ENCODE data around the gene SYF2.
A peak's percentile ranks its signal among the peaks of the same experiment; 100 is the strongest.

SYF2 gene

DNA sequence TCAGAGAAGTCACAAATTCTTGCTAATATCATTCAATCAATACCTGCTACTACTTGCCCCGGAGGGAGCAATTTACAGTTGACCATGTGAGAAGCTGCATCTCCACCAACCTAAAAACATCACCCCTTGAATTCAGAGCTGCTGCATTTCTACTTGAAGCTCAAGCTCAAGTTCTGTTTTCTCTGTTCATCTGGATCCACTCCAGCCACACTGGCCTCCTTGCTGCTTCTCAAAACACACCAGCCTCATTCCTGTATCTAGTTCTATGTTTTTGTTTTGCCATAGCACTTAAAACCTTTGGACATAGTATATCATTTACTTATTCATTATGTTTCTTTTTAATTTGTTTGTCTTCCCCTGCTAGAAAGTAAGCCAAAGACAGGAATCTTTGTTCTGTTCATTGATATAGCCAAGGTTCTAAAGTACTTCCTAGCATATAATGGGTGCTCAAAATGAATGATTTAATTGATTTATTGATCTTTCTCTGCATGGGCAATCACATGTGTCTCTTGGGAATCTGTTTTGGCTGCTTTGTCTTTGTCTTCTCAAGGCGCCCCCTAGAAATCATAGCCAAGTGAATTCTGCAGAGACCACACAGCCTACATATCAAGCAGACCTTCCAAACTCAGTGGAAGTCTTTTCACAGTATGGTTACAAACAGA is 23.6 kb downstream of the SYF2 start:
- in situ Hi-C loops (cut with MboI; ENCODE audit: low sequenced_read_pairs): loop anchor here (10.0 to 25.0 kb wide), 3 partner anchors 274 to 521 kb away; partner anchors contain the start of gene RUNX3
- DNase-seq (ENCODE audit: low spot score in 2 of 2): no peak
- Histone ChIP-seq H3K36me3 (replicated peaks) (no peaks in the 10 kb centered on the region), H3K9me3 (no peaks in the 10 kb centered on the region), H3K27me3 (ENCODE audit: low read depth) (no peaks in the 10 kb centered on the region), H3K4me3 (no peak overlapping the region), H3K4me1 (no peaks in the 10 kb centered on the region)

- no peak for DNase-seq (ENCODE audit: low spot score in 2 of 2)
- no peaks in the 10 kb centered on the region for H3K36me3 ChIP-seq (replicated peaks)
- H3K4me1 ChIP-seq: no peaks in the 10 kb centered on the region
- no peaks in the 10 kb centered on the region for H3K9me3 ChIP-seq
- H3K4me3 ChIP-seq: no peak overlapping the region
- in situ Hi-C loops (cut with MboI; ENCODE audit: low sequenced_read_pairs): loop anchor here (10.0 to 25.0 kb wide), 3 partner anchors 273 to 521 kb away; partner anchors contain the start of gene RUNX3
- no peaks in the 10 kb centered on the region for H3K27me3 ChIP-seq (ENCODE audit: low read depth)
Measured at GRCh38 chr1:25208092-25208491, 24.2 kb downstream of the SYF2 start.

GRCh38 chr1:25206201-25206600 is 26.1 kb downstream of the SYF2 start:
- no peaks in the 10 kb centered on the region for H3K9me3 ChIP-seq
- H3K36me3 ChIP-seq (replicated peaks): no peaks in the 10 kb centered on the region
- in situ Hi-C loops (cut with MboI; ENCODE audit: low sequenced_read_pairs): loop anchor here (10.0 to 25.0 kb wide), 3 partner anchors 271 to 519 kb away; partner anchors contain the start of gene RUNX3

DNA sequence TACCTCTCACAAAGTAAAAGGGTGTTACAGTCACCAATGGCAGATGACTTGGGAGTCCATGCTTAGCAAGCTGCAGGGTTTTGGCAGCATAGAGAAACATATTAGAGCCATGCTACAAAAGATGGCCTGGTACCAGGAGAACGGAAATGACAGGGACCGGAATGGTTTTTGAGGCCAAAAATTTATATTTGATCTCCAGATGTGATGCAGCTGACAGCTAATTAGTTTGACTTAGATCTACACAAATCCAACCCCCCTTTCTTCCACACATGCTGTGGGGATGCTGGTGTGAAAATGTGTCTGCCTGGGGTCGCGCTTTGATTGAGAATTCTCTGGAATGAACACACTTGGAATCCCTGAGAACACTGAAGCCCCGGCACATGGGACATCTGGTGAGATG is 26.5 kb downstream of the SYF2 start:
- Histone ChIP-seq H3K9me3 (no peaks in the 10 kb centered on the region), H3K36me3 (replicated peaks) (no peaks in the 10 kb centered on the region), H3K27me3 (ENCODE audit: low read depth) (no peaks in the 10 kb centered on the region), H3K4me1 (no peaks in the 10 kb centered on the region), H3K4me3 (no peak overlapping the region)
- no peak for DNase-seq (ENCODE audit: low spot score in 2 of 2)
- in situ Hi-C loops (cut with MboI; ENCODE audit: low sequenced_read_pairs): loop anchor here (10.0 to 25.0 kb wide), 3 partner anchors 271 to 518 kb away; partner anchors contain the start of gene RUNX3

More at GRCh38 chr1:25206201-25206600, 26.1 kb downstream of the SYF2 start:
- no peak overlapping the region for H3K4me3 ChIP-seq
- H3K4me1 ChIP-seq: no peaks in the 10 kb centered on the region
- no peaks in the 10 kb centered on the region for H3K27me3 ChIP-seq (ENCODE audit: low read depth)
- no peak for DNase-seq (ENCODE audit: low spot score in 2 of 2)

- in situ Hi-C loops (cut with MboI; ENCODE audit: low sequenced_read_pairs): loop anchor here (10.0 to 25.0 kb wide), 3 partner anchors 270 to 518 kb away; partner anchors contain the start of gene RUNX3
- H3K27me3 ChIP-seq (ENCODE audit: low read depth): no peaks in the 10 kb centered on the region
- no peaks in the 10 kb centered on the region for H3K36me3 ChIP-seq (replicated peaks)
- DNase-seq (ENCODE audit: low spot score in 2 of 2): peak; percentile 31 to 58
- H3K9me3 ChIP-seq: no peaks in the 10 kb centered on the region
- H3K4me1 ChIP-seq: no peaks in the 10 kb centered on the region
- H3K4me3 ChIP-seq: no peak overlapping the region
Measured at GRCh38 chr1:25204797-25205480, 27.4 kb downstream of the SYF2 start.

- no peak for DNase-seq (ENCODE audit: low spot score in 2 of 2)
- Histone ChIP-seq H3K9me3 (no peaks in the 10 kb centered on the region), H3K27me3 (ENCODE audit: low read depth) (no peaks in the 10 kb centered on the region), H3K4me3 (no peak overlapping the region), H3K36me3 (replicated peaks) (no peaks in the 10 kb centered on the region), H3K4me1 (no peaks in the 10 kb centered on the region)
- in situ Hi-C loops (cut with MboI; ENCODE audit: low sequenced_read_pairs): loop anchor here (10.0 to 25.0 kb wide), 3 partner anchors 266 to 514 kb away; partner anchors contain the start of gene RUNX3
Measured at GRCh38 chr1:25201006-25201405, 31.3 kb downstream of the SYF2 start.

DNA sequence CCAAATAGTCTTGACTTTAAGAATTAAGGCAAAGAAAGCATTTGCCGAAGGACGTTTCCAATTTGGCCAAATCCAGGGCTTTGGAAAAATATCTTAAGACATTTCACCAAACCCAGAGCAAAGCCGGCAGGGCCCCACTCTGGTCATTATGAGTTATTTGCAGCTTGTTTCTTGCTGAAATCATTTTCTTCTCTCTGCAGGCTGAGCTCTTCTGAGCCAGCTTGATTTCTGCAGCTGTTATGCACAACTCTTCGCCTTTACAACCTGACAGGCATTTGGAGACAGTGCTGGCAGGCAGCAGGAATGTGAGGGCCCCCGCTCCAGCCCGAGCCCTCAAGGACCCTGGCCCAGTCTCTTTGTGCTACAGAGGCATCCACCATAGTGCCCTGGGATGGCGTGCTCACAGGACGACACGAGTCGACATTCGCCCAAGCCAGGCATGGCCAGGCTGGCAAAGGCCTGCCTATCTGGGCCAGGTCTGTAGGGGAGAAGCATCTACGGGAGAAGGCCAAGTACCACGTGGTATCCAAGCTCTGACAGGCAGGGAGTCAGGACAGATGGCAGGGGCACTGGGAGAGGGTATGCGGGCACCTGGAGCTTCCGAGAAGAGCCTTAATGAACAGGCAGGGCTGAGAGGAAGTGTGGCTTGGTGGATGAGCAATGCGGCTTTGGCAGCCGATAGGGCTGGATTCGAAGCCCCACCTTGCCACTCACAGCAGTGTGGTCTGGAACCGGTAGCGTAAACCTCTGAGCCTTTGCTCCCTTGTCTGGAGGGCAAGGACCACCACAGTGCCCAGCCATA is 32.3 kb downstream of the SYF2 start:
- Histone ChIP-seq H3K27me3 (ENCODE audit: low read depth) (no peaks in the 10 kb centered on the region), H3K9me3 (no peaks in the 10 kb centered on the region), H3K4me3 (no peak overlapping the region), H3K36me3 (replicated peaks) (no peaks in the 10 kb centered on the region), H3K4me1 (no peaks in the 10 kb centered on the region)
- DNase-seq (ENCODE audit: low spot score in 2 of 2): no peak
- in situ Hi-C loops (cut with MboI; ENCODE audit: low sequenced_read_pairs): loop anchor here (10.0 to 25.0 kb wide), 3 partner anchors 265 to 513 kb away; partner anchors contain the start of gene RUNX3

DNA sequence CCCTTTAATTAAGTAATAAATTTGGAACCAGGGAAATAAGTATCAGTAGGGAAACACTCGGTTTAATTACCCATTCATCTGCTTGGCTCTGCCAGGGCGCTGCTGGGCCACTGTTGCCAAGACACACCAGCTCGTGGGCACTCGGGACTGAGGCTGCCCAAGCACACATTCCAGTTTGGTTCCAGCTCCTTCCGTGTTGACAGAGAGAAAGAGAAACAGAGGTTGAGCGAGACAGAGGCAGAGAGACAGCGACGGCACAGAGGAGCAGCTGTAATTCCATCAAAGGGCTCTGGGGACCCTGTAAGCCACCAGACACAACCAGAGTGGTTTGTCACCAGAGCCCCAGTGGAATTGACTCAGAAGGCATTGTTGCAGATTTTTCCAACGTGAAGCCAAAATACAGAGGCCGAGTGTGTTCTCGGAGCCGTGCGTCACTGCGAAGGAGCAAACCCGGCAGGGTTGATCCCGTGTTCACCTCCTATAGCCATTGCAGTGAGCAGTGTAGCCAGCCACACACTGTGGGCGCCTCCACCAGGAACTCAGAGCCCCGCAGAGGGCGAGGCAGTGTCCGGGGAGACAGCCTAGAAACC is 33.5 kb downstream of the SYF2 start:
- no peak overlapping the region for H3K4me3 ChIP-seq
- no peak for DNase-seq (ENCODE audit: low spot score in 2 of 2)
- no peaks in the 10 kb centered on the region for H3K36me3 ChIP-seq (replicated peaks)
- H3K9me3 ChIP-seq: no peaks in the 10 kb centered on the region
- no peaks in the 10 kb centered on the region for H3K27me3 ChIP-seq (ENCODE audit: low read depth)
- H3K4me1 ChIP-seq: no peaks in the 10 kb centered on the region
- in situ Hi-C loops (cut with MboI; ENCODE audit: low sequenced_read_pairs): no loop called here

- Histone ChIP-seq H3K4me1 (no peaks in the 10 kb centered on the region), H3K27me3 (ENCODE audit: low read depth) (no peaks in the 10 kb centered on the region), H3K9me3 (no peaks in the 10 kb centered on the region), H3K36me3 (replicated peaks) (no peaks in the 10 kb centered on the region), H3K4me3 (no peak overlapping the region)
- in situ Hi-C loops (cut with MboI; ENCODE audit: low sequenced_read_pairs): no loop called here
- no peak for DNase-seq (ENCODE audit: low spot score in 2 of 2)
Measured at GRCh38 chr1:25197982-25198662, 34.2 kb downstream of the SYF2 start.

GRCh38 chr1:25197235-25197975 is 34.9 kb downstream of the SYF2 start:
- H3K4me1 ChIP-seq: no peaks in the 10 kb centered on the region
- H3K9me3 ChIP-seq: no peaks in the 10 kb centered on the region
- in situ Hi-C loops (cut with MboI; ENCODE audit: low sequenced_read_pairs): no loop called here
- no peaks in the 10 kb centered on the region for H3K36me3 ChIP-seq (replicated peaks)
- DNase-seq (ENCODE audit: low spot score in 2 of 2): no peak
- H3K27me3 ChIP-seq (ENCODE audit: low read depth): no peaks in the 10 kb centered on the region
- no peak overlapping the region for H3K4me3 ChIP-seq

DNA sequence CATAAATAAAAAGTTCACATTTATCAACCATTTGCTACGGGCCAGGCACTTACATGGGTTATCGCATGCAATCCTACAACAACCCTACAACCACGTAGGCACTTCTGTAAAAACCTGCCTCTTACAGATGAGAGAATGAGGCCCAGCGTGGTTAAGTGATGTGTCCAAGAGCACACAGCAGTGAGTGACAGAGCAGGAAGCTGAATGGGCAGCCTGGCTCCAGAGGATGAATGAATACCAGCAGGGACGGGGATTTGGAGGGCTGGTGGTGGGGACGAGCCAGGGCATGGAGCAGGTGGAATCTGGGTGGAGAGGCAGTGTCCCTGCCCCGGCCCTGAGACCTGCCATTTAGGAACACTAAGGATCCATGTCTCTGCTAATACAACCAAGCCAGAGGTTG is 35.5 kb downstream of the SYF2 start:
- in situ Hi-C loops (cut with MboI; ENCODE audit: low sequenced_read_pairs): no loop called here
- H3K27me3 ChIP-seq (ENCODE audit: low read depth): no peaks in the 10 kb centered on the region

DNA sequence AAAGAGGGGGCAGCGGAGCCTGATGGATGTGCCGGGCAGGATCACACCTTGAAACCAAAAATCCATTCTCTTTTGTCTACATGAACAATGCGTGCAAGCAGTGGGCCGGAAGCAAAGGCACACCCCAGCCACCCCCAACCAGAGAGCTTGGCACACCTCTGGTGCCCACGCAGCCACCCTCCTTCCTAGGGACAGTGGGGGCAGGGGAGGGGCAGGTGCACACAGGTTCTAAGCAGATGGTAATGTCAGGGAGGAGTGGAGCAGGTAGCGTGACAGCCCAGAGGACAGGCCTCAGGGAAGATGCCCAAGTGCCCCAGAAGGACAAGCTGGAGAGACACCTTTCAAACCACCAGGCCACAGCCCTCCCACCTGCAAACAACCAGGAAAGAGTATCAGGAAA is 36.5 kb downstream of the SYF2 start:
- DNase-seq (ENCODE audit: low spot score in 2 of 2): no peak
- Histone ChIP-seq H3K36me3 (replicated peaks) (no peaks in the 10 kb centered on the region), H3K4me1 (no peaks in the 10 kb centered on the region), H3K9me3 (no peaks in the 10 kb centered on the region), H3K4me3 (no peak overlapping the region), H3K27me3 (ENCODE audit: low read depth) (no peaks in the 10 kb centered on the region)
- in situ Hi-C loops (cut with MboI; ENCODE audit: low sequenced_read_pairs): no loop called here

More for the DNA sequence above, 35.5 kb downstream of the SYF2 start:
- H3K9me3 ChIP-seq: no peaks in the 10 kb centered on the region
- H3K4me3 ChIP-seq: no peak overlapping the region
- DNase-seq (ENCODE audit: low spot score in 2 of 2): no peak
- H3K4me1 ChIP-seq: no peaks in the 10 kb centered on the region
- no peaks in the 10 kb centered on the region for H3K36me3 ChIP-seq (replicated peaks)

Measured in HAP-1 (cell line).